ENCODE measurements around the gene AGBL1.

GRCh38 chr15:86066174-86066834 lies 13.4 kb upstream of the AGBL1 start:
- no peak for TF ChIP-seq CTCF (IDR thresholded peaks at IDR 0.05)
- no peak for TF ChIP-seq POLR2A (IDR thresholded peaks at IDR 0.05)
